HEK293 (cell line): ENCODE results near the gene EFEMP1.
A peak's percentile ranks its signal among the peaks of the same experiment; 100 is the strongest.

ENCODE experiments used
- AEBP2 ChIP-seq: fragments of 450-650 bp; formaldehyde crosslinking; IDR thresholded peaks from 2 replicates; pipeline ENCODE4 v1.5.1; 2016; ENCODE audit warnings: missing biosample characterization, missing genetic modification characterization, borderline replicate concordance
- BCL6B ChIP-seq: fragments of 450-650 bp; formaldehyde crosslinking; IDR thresholded peaks from 2 replicates; pipeline ENCODE4 v1.5.1; 2017; ENCODE audit warnings: missing biosample characterization, missing genetic modification characterization
- GFI1B ChIP-seq: fragments of 450-650 bp; formaldehyde crosslinking; IDR thresholded peaks from 2 replicates; pipeline ENCODE4 v1.5.1; 2016; ENCODE audit warnings: missing biosample characterization, missing genetic modification characterization
- HOXA7 ChIP-seq: sonication (generic); formaldehyde crosslinking; IDR thresholded peaks from 2 replicates; pipeline ENCODE4 v1.8.1; 2022; ENCODE audit warnings: missing genetic modification reagents, borderline replicate concordance
- IKZF3 ChIP-seq: fragments of 450-650 bp; IDR thresholded peaks from 2 replicates; pipeline ENCODE4 v1.5.0; 2018; ENCODE audit warnings: missing biosample characterization, mild to moderate bottlenecking, missing genetic modification characterization, moderate library complexity
- INSM2 ChIP-seq: fragments of 450-650 bp; formaldehyde crosslinking; IDR thresholded peaks from 2 replicates; pipeline ENCODE4 v1.5.1; 2016; ENCODE audit warnings: missing biosample characterization, missing genetic modification characterization
- PRDM4 ChIP-seq: fragments of 450-650 bp; formaldehyde crosslinking; IDR thresholded peaks from 2 replicates; pipeline ENCODE4 v1.5.1; 2017; ENCODE audit warnings: missing biosample characterization, missing genetic modification characterization
- TSHZ1 ChIP-seq: fragments of 450-650 bp; formaldehyde crosslinking; IDR thresholded peaks from 2 replicates; pipeline ENCODE4 v1.5.1; 2016; ENCODE audit warnings: missing biosample characterization, missing genetic modification characterization, borderline replicate concordance
- ZBTB1 ChIP-seq: fragments of 450-650 bp; formaldehyde crosslinking; IDR thresholded peaks from 2 replicates; pipeline ENCODE4 v1.5.1; 2016; ENCODE audit warnings: missing biosample characterization, missing genetic modification characterization
- ZBTB6 ChIP-seq: fragments of 450-650 bp; formaldehyde crosslinking; IDR thresholded peaks from 2 replicates; pipeline ENCODE4 v1.5.1; 2017; ENCODE audit warnings: missing biosample characterization, missing genetic modification characterization
- ZBTB7A ChIP-seq: fragments of 450-650 bp; formaldehyde crosslinking; IDR thresholded peaks from 2 replicates; pipeline ENCODE4 v1.5.1; 2016; ENCODE audit warnings: low read depth, missing biosample characterization, missing genetic modification characterization
- ZNF202 ChIP-seq: fragments of 450-650 bp; formaldehyde crosslinking; IDR thresholded peaks from 2 replicates; pipeline ENCODE4 v1.5.1; 2016; ENCODE audit warnings: missing biosample characterization, missing genetic modification characterization, borderline replicate concordance
- ZNF24 ChIP-seq: fragments of 450-650 bp; formaldehyde crosslinking; IDR thresholded peaks from 2 replicates; pipeline ENCODE4 v1.5.1; 2016; ENCODE audit warnings: missing biosample characterization, missing genetic modification characterization
- ZNF248 ChIP-seq: fragments of 450-650 bp; formaldehyde crosslinking; IDR thresholded peaks from 2 replicates; pipeline ENCODE4 v1.5.1; 2017; ENCODE audit warnings: missing biosample characterization, missing genetic modification characterization
- ZNF394 ChIP-seq: fragments of 450-650 bp; formaldehyde crosslinking; IDR thresholded peaks from 2 replicates; pipeline ENCODE4 v1.5.1; 2016; ENCODE audit warnings: missing biosample characterization, missing genetic modification characterization, mild to moderate bottlenecking, moderate library complexity, borderline replicate concordance
- ZNF558 ChIP-seq: fragments of 450-650 bp; formaldehyde crosslinking; IDR thresholded peaks from 2 replicates; pipeline ENCODE4 v1.5.1; 2016; ENCODE audit warnings: missing biosample characterization, missing genetic modification characterization
- ZNF585B ChIP-seq: fragments of 450-650 bp; formaldehyde crosslinking; IDR thresholded peaks from 2 replicates; pipeline ENCODE4 v1.5.1; 2016; ENCODE audit warnings: missing biosample characterization, missing genetic modification characterization
- ZNF596 ChIP-seq: fragments of 450-650 bp; IDR thresholded peaks from 2 replicates; pipeline ENCODE4 v1.5.0; 2018; ENCODE audit warnings: missing biosample characterization, mild to moderate bottlenecking, missing genetic modification characterization, moderate library complexity
- ZNF621 ChIP-seq: fragments of 450-650 bp; formaldehyde crosslinking; IDR thresholded peaks from 2 replicates; pipeline ENCODE4 v1.5.1; 2017; ENCODE audit warnings: missing biosample characterization, missing genetic modification characterization
- ZNF639 ChIP-seq: fragments of 450-650 bp; formaldehyde crosslinking; IDR thresholded peaks from 2 replicates; pipeline ENCODE4 v1.5.1; 2016; ENCODE audit warnings: missing biosample characterization, missing genetic modification characterization
- ZNF704 ChIP-seq: fragments of 450-650 bp; formaldehyde crosslinking; IDR thresholded peaks from 2 replicates; pipeline ENCODE4 v1.5.1; 2016; ENCODE audit warnings: missing biosample characterization, missing genetic modification characterization
- ZNF768 ChIP-seq: fragments of 450-650 bp; formaldehyde crosslinking; IDR thresholded peaks from 2 replicates; pipeline ENCODE4 v1.5.1; 2018; ENCODE audit warnings: missing biosample characterization, mild to moderate bottlenecking, missing genetic modification characterization
- ZNF791 ChIP-seq: fragments of 450-650 bp; formaldehyde crosslinking; IDR thresholded peaks from 2 replicates; pipeline ENCODE4 v1.5.1; 2016; ENCODE audit warnings: missing biosample characterization, missing genetic modification characterization

EFEMP1 gene

GRCh38 chr2:55843096-55843993, 80.2 kb downstream of the EFEMP1 start (continued):
- TF ChIP-seq HOXA7 (CRISPR knock-in tag) (no peak), AEBP2 (tag by site-specific recombination) (no peak), ZNF639 (tag by site-specific recombination) (peak; percentile 91), ZNF394 (tag by site-specific recombination) (peak; percentile 80), ZNF791 (no peak), ZNF24 (tag by site-specific recombination) (peak; percentile 99), BCL6B (tag by site-specific recombination) (peak; percentile 75), ZBTB1 (tag by site-specific recombination) (peak; percentile 70; the same call in 1 of the 2 replicates), ZNF596 (no peak; the same call in 1 of the 2 replicates), ZBTB7A (tag by site-specific recombination) (no peak), IKZF3 (peak; percentile 98), INSM2 (tag by site-specific recombination) (peak; percentile 96), ZNF704 (tag by site-specific recombination) (no peak), ZBTB6 (tag by site-specific recombination) (no peak), ZNF558 (peak; percentile 67), ZNF585B (no peak), ZNF248 (no peak), ZNF202 (tag by site-specific recombination) (no peak), ZNF768 (tag by site-specific recombination) (no peak), PRDM4 (tag by site-specific recombination) (peak; percentile 96), ZNF621 (no peak), GFI1B (peak; percentile 95), TSHZ1 (tag by site-specific recombination) (peak; percentile 97)
